WERI-Rb-1 (cell line): Measurements from ENCODE around the gene SUDS3.

ENCODE experiments used
- DNase-seq: peaks from one replicate; pipeline ENCODE4 v3.0.0-alpha.2; 2020
- H3K27ac ChIP-seq: fragments of 250-450 bp; sonication (Bioruptor Pico); 2 replicates; pipeline ENCODE4 v1.5.1; 2020; ENCODE audit warnings: mild to moderate bottlenecking, moderate library complexity
- H3K27me3 ChIP-seq: fragments of 250-450 bp; sonication (Bioruptor Pico); 2 replicates; pipeline ENCODE4 v1.5.1; 2021; ENCODE audit warnings: mild to moderate bottlenecking, low read depth, moderate library complexity; ENCODE audit not compliant: insufficient read depth, severe bottlenecking
- H3K36me3 ChIP-seq: fragments of 250-450 bp; sonication (Bioruptor Pico); 2 replicates; pipeline ENCODE4 v1.5.1; 2020; ENCODE audit warnings: mild to moderate bottlenecking, moderate library complexity
- H3K4me3 ChIP-seq: 2 replicates; pipeline ENCODE4 v1.5.1; 2011; ENCODE audit warnings: low read depth, mild to moderate bottlenecking, control low read depth, low read length
- H3K9me3 ChIP-seq: fragments of 250-450 bp; sonication (Bioruptor Pico); 2 replicates; pipeline ENCODE4 v1.5.1; 2021; ENCODE audit warnings: mild to moderate bottlenecking, moderate library complexity; ENCODE audit not compliant: severe bottlenecking
- CTCF ChIP-seq: IDR thresholded peaks from 2 replicates; pipeline ENCODE4 v1.5.1; 2011; ENCODE audit warnings: low read depth, mild to moderate bottlenecking, control low read depth, inconsistent platforms, low read length

The SUDS3 gene

DNA sequence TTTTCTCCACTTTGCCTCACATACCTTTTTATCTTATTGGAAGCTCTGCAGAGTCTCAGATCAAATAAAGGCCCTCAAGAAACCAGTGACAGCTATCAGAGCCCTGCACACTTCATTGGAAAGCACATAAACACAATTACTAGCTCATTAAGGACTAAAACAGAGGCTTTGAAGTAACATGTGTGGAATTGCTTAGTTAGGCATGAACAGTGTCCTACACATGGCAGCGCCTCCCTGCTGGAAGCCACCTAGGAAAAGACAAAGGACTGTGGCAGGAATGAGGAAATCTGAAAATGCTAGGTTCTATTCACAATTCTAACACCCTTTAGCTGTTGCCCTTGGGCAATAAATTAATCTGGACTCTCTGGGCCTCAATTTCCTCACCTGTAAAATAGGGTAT lies 89.4 kb downstream of the SUDS3 start:
- no peak overlapping the region for H3K27ac ChIP-seq
- no peak overlapping the region for H3K4me3 ChIP-seq
- no peak for DNase-seq
- H3K36me3 ChIP-seq, result no peaks in the 10 kb centered on the region
- no peaks in the 10 kb centered on the region for H3K27me3 ChIP-seq
- no peaks in the 10 kb centered on the region for H3K9me3 ChIP-seq
- no peak for TF ChIP-seq CTCF
